Liver (tissue), 9 donors: ENCODE measurements around the gene KCNJ15. TPM values are rescaled to one million over a fixed set of nuclear protein-coding genes. Genes with fewer than 3 reads are reported as not detected.

Experiments
- DNase-seq: peaks from one replicate; pipeline ENCODE4 v3.0.0-alpha.2; 2017; ENCODE audit warnings: low spot score
- H3K27ac ChIP-seq, 2 donors: one replicate each; pipeline ENCODE4 v1.7.0; 2013; ENCODE audit warnings: inconsistent platforms in 2 of 2, low read length in 2 of 2, control low read depth in 1 of 2, low read depth in 1 of 2, mild to moderate bottlenecking in 1 of 2
- H3K27me3 ChIP-seq, 4 donors: one replicate each; pipeline versions ENCODE4 v1.6.1 to v1.7.0; 2013; ENCODE audit warnings: low read length in 3 of 4, inconsistent platforms in 1 of 4, mild to moderate bottlenecking in 1 of 4, moderate library complexity in 1 of 4; ENCODE audit not compliant: control insufficient read depth in 4 of 4, insufficient read depth in 4 of 4
- H3K36me3 ChIP-seq, 4 donors: one replicate each; pipeline versions ENCODE4 v1.6.1 to v1.7.0; 2013; ENCODE audit warnings: low read length in 3 of 4, mild to moderate bottlenecking in 3 of 4, low read depth in 1 of 4, moderate library complexity in 1 of 4; ENCODE audit not compliant: control insufficient read depth in 4 of 4, insufficient read depth in 3 of 4
- H3K4me1 ChIP-seq, 4 donors: one replicate each; pipeline versions ENCODE4 v1.6.1 to v1.7.0; 2013; ENCODE audit warnings: low read length in 3 of 4, mild to moderate bottlenecking in 3 of 4, moderate library complexity in 1 of 4; ENCODE audit not compliant: control insufficient read depth in 4 of 4, insufficient read depth in 4 of 4
- H3K4me3 ChIP-seq, 3 donors: one replicate each; pipeline versions ENCODE4 v1.6.1 to v1.7.0; 2013; ENCODE audit warnings: low read length in 3 of 3, control low read depth in 1 of 3, low read depth in 1 of 3, mild to moderate bottlenecking in 1 of 3
- H3K9ac ChIP-seq, 2 donors: one replicate each; pipeline ENCODE4 v1.7.0; 2013; ENCODE audit warnings: low read length in 2 of 2, mild to moderate bottlenecking in 2 of 2, moderate library complexity in 2 of 2, control low read depth in 1 of 2, low read depth in 1 of 2
- H3K9me3 ChIP-seq, 4 donors: one replicate each; pipeline versions ENCODE4 v1.6.1 to v1.7.0; 2013; ENCODE audit warnings: low read length in 3 of 4; ENCODE audit not compliant: control insufficient read depth in 4 of 4
- ATF3 ChIP-seq: IDR thresholded peaks from 2 replicates; pipeline ENCODE4 v1.6.1; 2016; ENCODE audit warnings: antibody characterized with exemption
- CTCF ChIP-seq: fragments of 150-350 bp; IDR thresholded peaks from 2 replicates; pipeline ENCODE4 v1.5.1; 2017; ENCODE audit warnings: improper control_type of control experiment, low read depth, low read length; ENCODE audit not compliant: missing input control
- EGR1 ChIP-seq, 2 donors: IDR thresholded peaks; 2 replicates each; pipeline ENCODE4 v1.6.1; 2016 to 2018; ENCODE audit warnings: antibody characterized with exemption in 2 of 2, low read depth in 2 of 2
- FOXA1 ChIP-seq: IDR thresholded peaks from 2 replicates; pipeline ENCODE4 v1.6.1; 2016; ENCODE audit warnings: antibody characterized with exemption
- FOXA2 ChIP-seq: IDR thresholded peaks from 2 replicates; pipeline ENCODE4 v1.6.1; 2016; ENCODE audit warnings: antibody characterized with exemption
- GABPA ChIP-seq, 2 donors: IDR thresholded peaks in 1 of 2; conservative IDR thresholded peaks in 1 of 2; 2 replicates each; pipeline ENCODE4 v1.6.1; 2016; ENCODE audit warnings: antibody characterized with exemption in 2 of 2, mild to moderate bottlenecking in 1 of 2, moderate library complexity in 1 of 2
- HNF4A ChIP-seq, 2 donors: conservative IDR thresholded peaks; 2 replicates each; pipeline ENCODE4 v1.6.1; 2016; ENCODE audit warnings: antibody characterized with exemption in 2 of 2, mild to moderate bottlenecking in 2 of 2
- HNF4G ChIP-seq: IDR thresholded peaks from 2 replicates; pipeline ENCODE4 v1.6.1; 2016; ENCODE audit warnings: antibody characterized with exemption
- JUND ChIP-seq, 2 donors: IDR thresholded peaks; 2 replicates each; pipeline ENCODE4 v1.6.1; 2016; ENCODE audit warnings: antibody characterized with exemption in 2 of 2
- NR2F2 ChIP-seq: IDR thresholded peaks from 2 replicates; pipeline ENCODE4 v1.6.1; 2016; ENCODE audit warnings: antibody characterized with exemption
- RAD21 ChIP-seq, 2 donors: IDR thresholded peaks; 2 replicates each; pipeline ENCODE4 v1.6.1; 2016; ENCODE audit warnings: antibody characterized with exemption in 2 of 2, mild to moderate bottlenecking in 2 of 2
- REST ChIP-seq: IDR thresholded peaks from 2 replicates; pipeline ENCODE4 v1.6.1; 2016; ENCODE audit warnings: antibody characterized with exemption, mild to moderate bottlenecking
- RXRA ChIP-seq, 2 donors: IDR thresholded peaks; 2 replicates each; pipeline ENCODE4 v1.6.1; 2017 to 2018; ENCODE audit warnings: antibody characterized with exemption in 2 of 2, mild to moderate bottlenecking in 1 of 2
- SP1 ChIP-seq: IDR thresholded peaks from 2 replicates; pipeline ENCODE4 v1.6.1; 2018; ENCODE audit warnings: antibody characterized with exemption, mild to moderate bottlenecking
- TAF1 ChIP-seq: conservative IDR thresholded peaks from 2 replicates; pipeline ENCODE4 v1.6.1; 2016; ENCODE audit warnings: antibody characterized with exemption, mild to moderate bottlenecking
- YY1 ChIP-seq: IDR thresholded peaks from 2 replicates; pipeline ENCODE4 v1.6.1; 2016; ENCODE audit warnings: antibody characterized with exemption, mild to moderate bottlenecking
- ZBTB33 ChIP-seq: IDR thresholded peaks from 2 replicates; pipeline ENCODE4 v1.6.1; 2016; ENCODE audit warnings: antibody characterized with exemption
- WGBS: extraction: QIAGEN DNeasy Blood & Tissue Kit; methylation state at CpG from one replicate; pipeline ENCODE4 v1.1.7; 2013; 5-methylcytosine and 5-hydroxymethylcytosine counted together
- polyA plus RNA-seq, 2 donors: library from polyadenylated mRNA; stranded (reverse) in 1 of 2; unstranded in 1 of 2; fragments of 200-250 nt in 1 of 2; fragments of >200 nt in 1 of 2; fragmentation: Nextera tagmentation in 1 of 2; extraction: Ambion mirVana in 1 of 2; gene quantifications; one replicate each; pipeline versions ENCODE4 v1.2.1 to v1.2.3, GENCODE V29; 2013 to 2015
- total RNA-seq, 2 donors: library from RNA; depleted of rRNA; stranded (reverse); fragments of >200 nt; gene quantifications; one replicate each; pipeline ENCODE4 v1.2.3, GENCODE V29; 2014
- donor health status: healthy.
- donor health status: healthy.
- donor health status: healthy.
- donor health status: healthy.
- donor health status: healthy.

KCNJ15 gene
- total and polyA plus RNA-seq, 4 donors = 0.61 to 4.8 (median 2.2) TPM

GRCh38 chr21:38341546-38342012 lies 84.8 kb downstream of the KCNJ15 start (continued):
- TF ChIP-seq CTCF (no peak), ZBTB33 (no peak), HNF4A (conservative IDR thresholded peaks at IDR 0.05) (no peak), RAD21 (IDR thresholded peaks at IDR 0.05) (no peak), ATF3 (no peak)

- no peak for DNase-seq
- Histone ChIP-seq H3K4me1 (peaks cover 2 to 18% (median 11%) of the 10 kb centered on the region in 4 donors), H3K4me3 (no peak overlapping the region), H3K36me3 (no peaks in the 10 kb centered on the region), H3K27ac (no peak overlapping the region), H3K9me3 (no peaks in the 10 kb centered on the region), H3K27me3 (no peaks in the 10 kb centered on the region), H3K9ac (no peak overlapping the region)
- WGBS = 88% methylated on average over 1 of the region's 1 CpG
- TF ChIP-seq EGR1 (IDR thresholded peaks at IDR 0.05; ENCODE audit: low read depth in 2 of 2) = no peak
- no peak for TF ChIP-seq HNF4A (conservative IDR thresholded peaks at IDR 0.05)
- TF ChIP-seq RXRA (IDR thresholded peaks at IDR 0.05) = peak in 1 of 2 donors; percentile 6
These were observed 85.9 kb downstream of the KCNJ15 start for GRCh38 chr21:38342739-38343138.

- Histone ChIP-seq H3K36me3 (no peaks in the 10 kb centered on the region), H3K27me3 (no peaks in the 10 kb centered on the region), H3K9ac (no peak overlapping the region), H3K4me3 (no peak overlapping the region), H3K27ac (peak overlapping the region in 1 of 2 donors; percentile 4), H3K4me1 (peaks cover 2 to 18% (median 11%) of the 10 kb centered on the region in 4 donors), H3K9me3 (no peaks in the 10 kb centered on the region)
- no peak for DNase-seq
- WGBS = 27% methylated on average over 6 of the region's 6 CpGs
- TF ChIP-seq NR2F2 (no peak), RAD21 (IDR thresholded peaks at IDR 0.05) (peak; percentile 37 to 58), ATF3 (no peak), GABPA (IDR thresholded peaks at IDR 0.05 in 1 of 2, conservative IDR thresholded peaks at IDR 0.05 in 1 of 2) (no peak), ZBTB33 (no peak), FOXA1 (peak; percentile 76), RXRA (IDR thresholded peaks at IDR 0.05) (peak; percentile 31 to 77), FOXA2 (peak; percentile 81), REST (no peak), JUND (IDR thresholded peaks at IDR 0.05) (peak; percentile 13 to 44), HNF4A (conservative IDR thresholded peaks at IDR 0.05) (peak; percentile 41 to 67), CTCF (no peak), EGR1 (IDR thresholded peaks at IDR 0.05; ENCODE audit: low read depth in 2 of 2) (no peak), HNF4G (no peak), YY1 (peak; percentile 75), TAF1 (no peak), SP1 (no peak)
These were observed 86.9 kb downstream of the KCNJ15 start for GRCh38 chr21:38343691-38344090.
